22Rv1 (cell line): Measurements from ENCODE around the gene SIPA1L3.
A peak's percentile ranks its signal among the peaks of the same experiment; 100 is the strongest.

Experiments
- H3K27ac ChIP-seq: fragments of 450-650 bp; 2 replicates; pipeline ENCODE4 v1.5.1; 2017
- ZFX ChIP-seq: fragments of 450-650 bp; IDR thresholded peaks from 2 replicates; pipeline ENCODE4 v1.6.1; 2017; ENCODE audit warnings: antibody characterized with exemption, borderline replicate concordance
- TF ChIP-seq, protein P1 (sequence below): fragments of 450-650 bp; IDR thresholded peaks from 2 replicates; pipeline ENCODE4 v1.5.1; 2017; ENCODE audit warnings: mild to moderate bottlenecking

Gene SIPA1L3

DNA sequence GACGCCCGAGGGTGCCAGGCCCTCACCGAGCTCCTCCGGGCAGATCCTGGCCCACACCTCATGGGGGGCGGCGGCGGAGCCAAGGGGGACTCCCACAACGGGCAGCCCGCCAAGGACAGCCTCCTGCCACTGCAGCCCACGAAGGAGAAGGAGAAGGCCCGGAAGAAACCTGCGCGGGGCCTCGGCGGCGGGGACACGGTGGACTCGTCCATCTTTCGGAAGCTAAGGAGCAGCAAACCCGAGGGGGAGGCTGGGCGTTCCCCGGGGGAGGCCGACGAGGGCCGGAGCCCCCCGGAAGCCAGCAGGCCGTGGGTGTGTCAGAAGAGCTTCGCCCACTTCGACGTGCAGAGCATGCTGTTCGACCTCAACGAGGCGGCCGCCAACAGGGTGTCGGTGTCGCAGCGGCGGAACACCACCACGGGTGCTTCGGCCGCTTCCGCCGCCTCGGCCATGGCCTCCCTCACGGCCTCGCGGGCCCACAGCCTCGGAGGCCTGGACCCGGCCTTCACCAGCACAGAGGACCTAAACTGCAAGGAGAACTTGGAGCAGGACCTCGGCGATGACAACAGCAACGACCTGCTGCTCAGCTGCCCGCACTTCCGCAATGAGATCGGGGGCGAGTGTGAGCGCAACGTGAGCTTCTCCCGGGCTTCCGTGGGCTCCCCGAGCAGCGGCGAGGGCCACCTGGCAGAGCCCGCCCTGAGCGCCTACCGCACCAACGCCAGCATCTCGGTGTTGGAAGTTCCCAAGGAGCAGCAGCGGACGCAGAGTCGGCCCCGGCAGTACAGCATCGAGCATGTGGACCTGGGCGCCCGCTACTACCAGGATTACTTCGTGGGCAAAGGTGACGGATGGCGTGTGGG, 175.5 kb downstream of the SIPA1L3 start:
- no peak overlapping the region for H3K27ac ChIP-seq
- TF ChIP-seq ZFX, result no peak
- TF ChIP-seq, protein P1, sequence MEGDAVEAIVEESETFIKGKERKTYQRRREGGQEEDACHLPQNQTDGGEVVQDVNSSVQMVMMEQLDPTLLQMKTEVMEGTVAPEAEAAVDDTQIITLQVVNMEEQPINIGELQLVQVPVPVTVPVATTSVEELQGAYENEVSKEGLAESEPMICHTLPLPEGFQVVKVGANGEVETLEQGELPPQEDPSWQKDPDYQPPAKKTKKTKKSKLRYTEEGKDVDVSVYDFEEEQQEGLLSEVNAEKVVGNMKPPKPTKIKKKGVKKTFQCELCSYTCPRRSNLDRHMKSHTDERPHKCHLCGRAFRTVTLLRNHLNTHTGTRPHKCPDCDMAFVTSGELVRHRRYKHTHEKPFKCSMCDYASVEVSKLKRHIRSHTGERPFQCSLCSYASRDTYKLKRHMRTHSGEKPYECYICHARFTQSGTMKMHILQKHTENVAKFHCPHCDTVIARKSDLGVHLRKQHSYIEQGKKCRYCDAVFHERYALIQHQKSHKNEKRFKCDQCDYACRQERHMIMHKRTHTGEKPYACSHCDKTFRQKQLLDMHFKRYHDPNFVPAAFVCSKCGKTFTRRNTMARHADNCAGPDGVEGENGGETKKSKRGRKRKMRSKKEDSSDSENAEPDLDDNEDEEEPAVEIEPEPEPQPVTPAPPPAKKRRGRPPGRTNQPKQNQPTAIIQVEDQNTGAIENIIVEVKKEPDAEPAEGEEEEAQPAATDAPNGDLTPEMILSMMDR, result no peak

DNA sequence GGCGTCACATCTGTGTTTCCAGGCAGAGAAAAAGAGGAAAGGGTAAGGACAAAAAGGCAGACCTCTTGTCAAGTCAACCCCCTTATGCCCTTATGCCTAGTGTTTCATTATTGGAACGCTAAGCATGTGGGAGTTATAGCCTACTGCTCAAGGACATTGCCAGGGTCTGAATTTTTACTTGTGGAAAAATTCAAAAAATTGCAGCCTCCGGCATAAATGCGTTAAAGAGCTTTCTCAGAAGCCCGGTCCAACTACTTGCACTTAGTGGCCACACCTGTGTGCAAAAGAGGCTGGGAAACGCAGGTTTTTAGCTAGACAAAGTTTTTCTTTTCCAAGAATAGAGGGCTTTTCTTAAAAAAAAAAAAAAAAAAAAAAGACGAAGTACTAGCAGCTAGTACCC, 177.2 kb downstream of the SIPA1L3 start:
- TF ChIP-seq, protein P1, result no peak
- no peak for TF ChIP-seq ZFX
- no peak overlapping the region for H3K27ac ChIP-seq

DNA sequence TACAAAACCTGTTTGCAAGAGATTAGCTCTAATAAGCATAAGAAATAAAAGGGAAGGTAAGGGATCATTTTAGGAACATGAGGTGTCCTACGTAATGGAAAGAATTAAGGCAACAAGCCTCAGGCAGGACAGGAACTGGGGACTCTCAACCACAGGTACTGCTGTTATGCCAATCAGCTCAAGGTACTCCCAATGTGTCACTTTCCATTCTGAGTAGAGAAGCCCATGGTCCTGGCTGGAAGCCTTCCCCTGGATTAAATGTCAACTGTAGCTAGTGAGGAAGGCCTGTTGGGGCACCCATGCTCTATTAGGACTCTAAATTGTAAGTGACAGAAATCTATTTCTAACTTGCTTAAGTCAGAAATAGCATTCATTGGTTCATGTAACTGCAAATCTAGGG, 182.4 kb downstream of the SIPA1L3 start:
- no peak overlapping the region for H3K27ac ChIP-seq
- TF ChIP-seq, protein P1, result no peak
- no peak for TF ChIP-seq ZFX

- no peak overlapping the region for H3K27ac ChIP-seq
- TF ChIP-seq, protein P1, result no peak
- no peak for TF ChIP-seq ZFX
Observed at GRCh38 chr19:38093154-38093553, 186.1 kb downstream of the SIPA1L3 start.

DNA sequence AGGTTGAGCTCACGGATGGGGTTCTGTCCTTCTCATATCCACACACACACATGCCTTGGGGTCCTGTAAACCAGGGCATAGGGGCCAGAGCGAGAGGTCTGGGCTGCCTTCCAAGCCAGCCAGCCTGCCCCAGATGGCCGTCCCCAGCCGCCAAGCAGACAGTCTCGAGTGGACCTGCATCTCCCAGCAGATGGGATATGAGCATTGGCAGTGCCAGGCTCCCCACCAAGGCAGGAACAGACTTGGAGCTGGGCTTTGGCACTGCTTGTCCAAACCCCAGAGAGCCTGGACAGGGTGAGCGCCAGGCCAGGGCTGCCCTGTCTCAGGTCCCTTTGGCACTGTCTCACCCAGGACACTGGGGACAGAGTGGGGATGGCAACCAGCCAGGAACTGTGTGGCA, 186.6 kb downstream of the SIPA1L3 start:
- no peak overlapping the region for H3K27ac ChIP-seq
- TF ChIP-seq, protein P1, result no peak
- no peak for TF ChIP-seq ZFX

- TF ChIP-seq, protein P1, result peak; percentile 90
- TF ChIP-seq ZFX, result no peak
Observed at GRCh38 chr19:38095411-38096308, 188.7 kb downstream of the SIPA1L3 start.

DNA sequence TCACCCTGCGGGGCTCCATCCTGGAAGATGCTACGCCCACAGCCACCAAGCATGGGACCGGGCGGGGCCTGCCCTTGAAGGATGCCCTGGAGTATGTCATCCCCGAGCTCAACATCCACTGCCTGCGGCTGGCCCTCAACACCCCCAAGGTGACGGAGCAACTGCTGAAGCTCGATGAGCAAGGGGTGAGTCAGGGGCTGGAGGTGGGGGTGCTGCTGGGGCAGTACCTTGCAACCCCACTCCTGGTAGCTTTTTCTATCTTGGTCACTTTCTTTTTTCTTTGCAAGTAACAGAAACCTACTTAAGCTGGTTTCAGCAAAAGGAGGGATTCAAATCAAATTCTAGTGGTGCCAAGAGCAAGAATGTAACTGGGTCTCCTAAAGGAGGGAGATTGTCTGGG, 193.0 kb downstream of the SIPA1L3 start:
- H3K27ac ChIP-seq, result no peak overlapping the region
- TF ChIP-seq, protein P1, result no peak

More at GRCh38 chr19:38095411-38096308, 188.7 kb downstream of the SIPA1L3 start:
- H3K27ac ChIP-seq, result no peak overlapping the region
